ENCODE measurements around the gene COL18A1. TPM values are rescaled to one million over a fixed set of nuclear protein-coding genes. Genes with fewer than 3 reads are reported as not detected.
A peak's percentile ranks its signal among the peaks of the same experiment; 100 is the strongest.
"Not testable (repeated sequence)": the region's sequence is repeated elsewhere in the genome, so short reads cannot be mapped to it uniquely, and the experiment has no call there.

Gene COL18A1
- total RNA-seq, 4 donors from 2014 or later, result 18.6 to 85.0 (median 33.0) TPM

- no peaks in the 10 kb centered on the region for H3K4me1 ChIP-seq
- DNase-seq, result peak in 1 of 3 donors; percentile 36
- TF ChIP-seq CTCF (IDR thresholded peaks at IDR 0.05) (no peak), POLR2A (IDR thresholded peaks at IDR 0.05) (no peak)
- H3K27ac ChIP-seq, result no peak overlapping the region
- H3K27me3 ChIP-seq, result no peaks in the 10 kb centered on the region
- peaks cover 0 to 4% (median 0%) of the 10 kb centered on the region in 3 donors for H3K36me3 ChIP-seq
- H3K9me3 ChIP-seq, result no peaks in the 10 kb centered on the region
- no peak overlapping the region for H3K4me3 ChIP-seq
Measured at GRCh38 chr21:45502006-45502345, 97.0 kb downstream of the COL18A1 start.

GRCh38 chr21:45502600-45502999 is 97.6 kb downstream of the COL18A1 start:
- Histone ChIP-seq H3K4me1 (no peaks in the 10 kb centered on the region), H3K9me3 (no peaks in the 10 kb centered on the region), H3K27ac (no peak overlapping the region), H3K27me3 (no peaks in the 10 kb centered on the region), H3K36me3 (peaks cover 0 to 4% (median 0%) of the 10 kb centered on the region in 3 donors), H3K4me3 (no peak overlapping the region)
- TF ChIP-seq POLR2A (IDR thresholded peaks at IDR 0.05) (no peak), CTCF (IDR thresholded peaks at IDR 0.05) (no peak)
- peak in 1 of 3 donors; percentile 37 for DNase-seq

- DNase-seq, H3K9me3 ChIP-seq, H3K4me1 ChIP-seq, H3K4me3 ChIP-seq, H3K27me3 ChIP-seq, H3K27ac ChIP-seq, H3K36me3 ChIP-seq: not testable (repeated sequence)
Measured at GRCh38 chr21:45503226-45503625, 98.3 kb downstream of the COL18A1 start.

GRCh38 chr21:45504021-45504515 is 99.1 kb downstream of the COL18A1 start:
- Histone ChIP-seq H3K27me3 (no peaks in the 10 kb centered on the region), H3K36me3 (no peaks in the 10 kb centered on the region), H3K9me3 (no peaks in the 10 kb centered on the region), H3K27ac (no peak overlapping the region), H3K4me3 (no peak overlapping the region), H3K4me1 (no peaks in the 10 kb centered on the region)
- TF ChIP-seq POLR2A (IDR thresholded peaks at IDR 0.05) (no peak), CTCF (IDR thresholded peaks at IDR 0.05) (no peak)
- DNase-seq, result peak in 1 of 3 donors; percentile 38

- no peaks in the 10 kb centered on the region for H3K9me3 ChIP-seq
- H3K27ac ChIP-seq, result no peak overlapping the region
- H3K4me1 ChIP-seq, result no peaks in the 10 kb centered on the region
- H3K36me3 ChIP-seq, result no peaks in the 10 kb centered on the region
- no peak overlapping the region for H3K4me3 ChIP-seq
- DNase-seq, result peak in 1 of 3 donors; percentile 41
- H3K27me3 ChIP-seq, result no peaks in the 10 kb centered on the region
- TF ChIP-seq POLR2A (IDR thresholded peaks at IDR 0.05), result no peak
- no peak for TF ChIP-seq CTCF (IDR thresholded peaks at IDR 0.05)
Measured at GRCh38 chr21:45504516-45505415, 99.8 kb downstream of the COL18A1 start.

- H3K27ac ChIP-seq, result no peak overlapping the region
- TF ChIP-seq CTCF (IDR thresholded peaks at IDR 0.05) (no peak), POLR2A (IDR thresholded peaks at IDR 0.05) (no peak)
- no peaks in the 10 kb centered on the region for H3K4me1 ChIP-seq
- no peak overlapping the region for H3K4me3 ChIP-seq
- DNase-seq, result no peak
- H3K9me3 ChIP-seq, result no peaks in the 10 kb centered on the region
- H3K36me3 ChIP-seq, result no peaks in the 10 kb centered on the region
- no peaks in the 10 kb centered on the region for H3K27me3 ChIP-seq
Measured at GRCh38 chr21:45505416-45506021, 100.6 kb downstream of the COL18A1 start.
